Adipocyte (in vitro differentiated cells): ENCODE data around the gene DGUOK.

Experiments used
- DNase-seq: peaks from one replicate; pipeline ENCODE4 v3.0.0-alpha.2; 2015; ENCODE audit warnings: low read depth
- H3K27me3 ChIP-seq: replicated peaks from 2 replicates; pipeline ENCODE4 v1.7.0; 2013; ENCODE audit warnings: mild to moderate bottlenecking, low read length, moderate library complexity; ENCODE audit not compliant: control insufficient read depth, insufficient read depth
- H3K36me3 ChIP-seq: 2 replicates; pipeline ENCODE4 v1.7.0; 2013; ENCODE audit warnings: low read length, mild to moderate bottlenecking, moderate library complexity; ENCODE audit not compliant: control insufficient read depth, insufficient read depth, severe bottlenecking
- H3K4me1 ChIP-seq: 2 replicates; pipeline ENCODE4 v1.7.0; 2013; ENCODE audit warnings: mild to moderate bottlenecking, low read length, moderate library complexity; ENCODE audit not compliant: control insufficient read depth, insufficient read depth
- H3K4me3 ChIP-seq: 2 replicates; pipeline ENCODE4 v1.7.0; 2013; ENCODE audit warnings: mild to moderate bottlenecking, low read length, moderate library complexity
- H3K9ac ChIP-seq: 2 replicates; pipeline ENCODE4 v1.7.0; 2013; ENCODE audit warnings: mild to moderate bottlenecking, low read length, moderate library complexity
- H3K9me3 ChIP-seq: 2 replicates; pipeline ENCODE4 v1.7.0; 2013; ENCODE audit warnings: mild to moderate bottlenecking, low read length, moderate library complexity; ENCODE audit not compliant: control insufficient read depth

Gene DGUOK

GRCh38 chr2:73994178-73994831 is 67.6 kb downstream of the DGUOK start:
- peaks cover 5% of the 10 kb centered on the region for H3K27me3 ChIP-seq
- H3K9me3 ChIP-seq = no peaks in the 10 kb centered on the region
- no peak for DNase-seq
- no peaks in the 10 kb centered on the region for H3K36me3 ChIP-seq
- no peak overlapping the region for H3K4me3 ChIP-seq
- no peaks in the 10 kb centered on the region for H3K4me1 ChIP-seq
- no peak overlapping the region for H3K9ac ChIP-seq

GRCh38 chr2:73995810-73996209 is 69.1 kb downstream of the DGUOK start:
- no peaks in the 10 kb centered on the region for H3K9me3 ChIP-seq
- H3K36me3 ChIP-seq = no peaks in the 10 kb centered on the region
- no peak for DNase-seq
- no peak overlapping the region for H3K9ac ChIP-seq
- peaks cover 11% of the 10 kb centered on the region for H3K4me1 ChIP-seq
- no peak overlapping the region for H3K4me3 ChIP-seq
- peaks cover 6% of the 10 kb centered on the region for H3K27me3 ChIP-seq

- no peaks in the 10 kb centered on the region for H3K9me3 ChIP-seq
- H3K27me3 ChIP-seq = peaks cover 6% of the 10 kb centered on the region
- no peak for DNase-seq
- no peaks in the 10 kb centered on the region for H3K36me3 ChIP-seq
- H3K4me3 ChIP-seq = no peak overlapping the region
- no peak overlapping the region for H3K9ac ChIP-seq
- peaks cover 14% of the 10 kb centered on the region for H3K4me1 ChIP-seq
These were observed 71.1 kb downstream of the DGUOK start for GRCh38 chr2:73997813-73998212.

DNA sequence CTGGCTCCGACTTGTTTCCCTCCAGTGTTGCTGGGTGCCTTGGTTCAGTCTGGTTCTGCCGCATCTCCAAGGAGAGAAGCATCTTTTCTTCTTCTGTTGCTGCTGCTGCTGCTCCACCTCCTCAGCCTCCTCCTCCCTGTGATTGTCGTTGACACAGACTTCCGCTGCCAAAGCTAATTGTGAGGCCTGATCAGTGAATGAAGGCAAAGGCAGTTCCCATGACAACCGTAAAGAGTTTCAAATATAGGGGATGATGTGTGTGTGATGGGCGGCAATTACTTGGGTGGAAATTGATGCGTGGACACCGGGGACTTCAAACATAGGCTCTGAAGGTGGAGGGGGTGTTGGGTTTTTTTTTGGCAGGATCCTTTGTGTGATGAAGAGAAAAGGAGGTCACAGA is 71.8 kb downstream of the DGUOK start:
- H3K4me3 ChIP-seq = no peak overlapping the region
- H3K36me3 ChIP-seq = no peaks in the 10 kb centered on the region
- DNase-seq = no peak
- H3K4me1 ChIP-seq = peaks cover 18% of the 10 kb centered on the region
- peaks cover 6% of the 10 kb centered on the region for H3K27me3 ChIP-seq
- H3K9me3 ChIP-seq = no peaks in the 10 kb centered on the region
- H3K9ac ChIP-seq = no peak overlapping the region

DNA sequence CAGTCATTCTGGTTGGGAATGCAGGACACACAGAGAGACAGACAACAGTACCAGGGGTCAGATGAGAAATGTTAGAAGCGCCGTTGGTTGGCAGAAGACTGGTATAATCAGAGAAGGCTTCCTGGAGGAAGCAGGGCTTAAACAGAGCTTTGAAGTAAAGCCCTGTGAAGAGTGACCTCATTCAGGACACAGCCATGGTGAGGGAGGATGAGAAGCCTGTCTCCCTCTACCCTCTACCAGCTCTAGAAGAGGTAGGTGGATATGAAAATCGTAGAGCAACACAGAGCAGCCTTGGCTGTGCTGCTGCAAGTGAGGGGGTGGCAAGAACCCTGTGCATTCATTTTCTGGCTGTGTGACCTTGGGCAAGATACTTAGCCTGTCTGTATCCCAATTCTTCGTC is 72.3 kb downstream of the DGUOK start:
- H3K36me3 ChIP-seq = no peaks in the 10 kb centered on the region
- peaks cover 20% of the 10 kb centered on the region for H3K4me1 ChIP-seq
- H3K9me3 ChIP-seq = no peaks in the 10 kb centered on the region
- no peak overlapping the region for H3K9ac ChIP-seq
- peaks cover 6% of the 10 kb centered on the region for H3K27me3 ChIP-seq
- DNase-seq = no peak
- no peak overlapping the region for H3K4me3 ChIP-seq

DNA sequence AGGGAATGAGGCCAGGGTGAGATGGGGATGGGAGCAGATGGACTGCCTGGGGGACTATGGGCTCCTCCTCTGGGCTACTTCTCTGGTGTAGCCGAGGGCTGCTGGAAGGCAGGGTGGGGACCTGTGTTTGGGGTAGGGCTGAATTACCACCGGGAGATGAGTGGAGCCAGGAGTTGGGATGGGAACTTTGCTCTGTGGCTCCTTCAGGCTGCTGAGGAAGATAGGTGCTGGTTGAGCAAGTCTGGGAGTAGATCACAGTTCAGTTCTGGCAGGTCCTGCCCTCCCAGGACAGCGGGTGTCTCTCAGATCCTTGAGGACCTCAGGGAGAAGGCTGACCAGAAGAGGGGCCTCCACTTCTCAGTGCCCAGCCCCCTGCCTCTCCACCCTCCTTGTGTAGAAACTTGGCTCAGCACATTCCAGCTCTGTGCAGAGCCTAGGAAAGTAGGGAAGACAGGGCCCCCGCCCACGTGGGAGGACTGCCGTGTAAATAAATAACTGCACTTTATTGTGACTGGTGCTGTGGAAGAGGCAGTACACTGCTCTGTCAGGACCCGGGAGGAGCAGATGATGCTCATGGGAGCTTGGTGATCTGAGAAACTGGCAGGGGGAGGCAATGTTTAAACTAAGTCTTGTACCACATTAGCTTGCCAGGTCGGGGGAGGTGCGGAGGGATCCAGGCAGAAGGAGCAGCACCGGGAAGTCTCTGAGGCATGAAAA is 73.4 kb downstream of the DGUOK start:
- H3K4me1 ChIP-seq = peaks cover 25% of the 10 kb centered on the region
- H3K9ac ChIP-seq = no peak overlapping the region
- no peaks in the 10 kb centered on the region for H3K36me3 ChIP-seq
- peaks cover 6% of the 10 kb centered on the region for H3K27me3 ChIP-seq
- no peak overlapping the region for H3K4me3 ChIP-seq
- peak; percentile 81 for DNase-seq
- H3K9me3 ChIP-seq = no peaks in the 10 kb centered on the region

DNA sequence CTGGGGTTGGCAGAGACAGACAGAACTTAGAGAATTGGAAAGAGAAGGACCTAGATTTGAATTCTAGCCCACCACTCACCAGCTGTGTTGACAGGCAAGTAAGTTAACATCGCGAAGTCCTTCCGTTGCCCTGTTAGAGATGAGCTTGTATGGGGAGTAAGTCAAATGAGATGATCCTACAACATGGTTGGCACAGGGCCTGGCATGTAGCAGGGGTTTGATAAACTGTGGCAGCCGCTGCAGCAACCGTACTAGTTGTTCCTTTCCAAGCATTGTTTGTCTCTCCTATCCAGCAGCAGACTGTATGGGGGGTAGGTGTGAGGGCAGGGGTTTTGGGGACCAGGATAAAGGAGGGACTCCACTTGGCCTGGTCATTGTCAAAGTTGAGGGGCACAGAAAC is 74.0 kb downstream of the DGUOK start:
- H3K36me3 ChIP-seq = no peaks in the 10 kb centered on the region
- H3K4me3 ChIP-seq = no peak overlapping the region
- H3K4me1 ChIP-seq = peaks cover 29% of the 10 kb centered on the region
- DNase-seq = no peak
- no peaks in the 10 kb centered on the region for H3K9me3 ChIP-seq
- no peak overlapping the region for H3K9ac ChIP-seq
- H3K27me3 ChIP-seq = peaks cover 6% of the 10 kb centered on the region

GRCh38 chr2:74001121-74001520 is 74.4 kb downstream of the DGUOK start:
- no peaks in the 10 kb centered on the region for H3K36me3 ChIP-seq
- no peak for DNase-seq
- peaks cover 34% of the 10 kb centered on the region for H3K4me1 ChIP-seq
- H3K9ac ChIP-seq = no peak overlapping the region
- no peaks in the 10 kb centered on the region for H3K9me3 ChIP-seq
- peaks cover 6% of the 10 kb centered on the region for H3K27me3 ChIP-seq
- H3K4me3 ChIP-seq = no peak overlapping the region

GRCh38 chr2:74001781-74002504 is 75.3 kb downstream of the DGUOK start:
- Histone ChIP-seq H3K9ac (no peak overlapping the region), H3K9me3 (no peaks in the 10 kb centered on the region), H3K36me3 (no peaks in the 10 kb centered on the region), H3K27me3 (peaks cover 6% of the 10 kb centered on the region), H3K4me3 (peak overlapping the region; percentile 90), H3K4me1 (peaks cover 40% of the 10 kb centered on the region)
- DNase-seq = no peak

- H3K4me3 ChIP-seq = peak overlapping the region; percentile 90
- DNase-seq = peak; percentile 97
- no peaks in the 10 kb centered on the region for H3K36me3 ChIP-seq
- peaks cover 48% of the 10 kb centered on the region for H3K4me1 ChIP-seq
- H3K9me3 ChIP-seq = no peaks in the 10 kb centered on the region
- peaks cover 6% of the 10 kb centered on the region for H3K27me3 ChIP-seq
- peak overlapping the region; percentile 80 for H3K9ac ChIP-seq
These were observed 76.1 kb downstream of the DGUOK start for GRCh38 chr2:74002505-74003421.
